H1 (cell line): ENCODE results near the gene CSAD. TPM values are rescaled to one million over a fixed set of nuclear protein-coding genes. Genes with fewer than 3 reads are reported as not detected.

ENCODE experiments used
- CTCF ChIA-PET: fragments of 300-600 bp; sonication (Branson Sonifier 250); formaldehyde crosslinking; loops from one replicate; lab custom pipeline; 2021; ENCODE audit not compliant: partially characterized antibody; lab: Charles Lee
- POLR2A ChIA-PET: fragments of 300-600 bp; sonication (Branson Sonifier 250); formaldehyde crosslinking; loops from one replicate; lab custom pipeline; 2021; ENCODE audit warnings: inconsistent platforms; ENCODE audit not compliant: partially characterized antibody; lab: Charles Lee
- DNase-seq, 2 experiments: peaks; one replicate each; pipeline versions ENCODE4 v3.0.0 to v3.0.0-alpha.2; 2010 to 2022; ENCODE audit warnings: low spot score in 2 of 2, low read depth in 1 of 2, mixed read lengths in 1 of 2
- FAIRE-seq: peaks from 2 replicates; lab custom pipeline; 2011; peaks lifted over from hg19 to GRCh38; lab: Jason Lieb, UNC
- H2AFZ ChIP-seq: 2 replicates; pipeline ENCODE4 v1.8.1; 2012; ENCODE audit warnings: low read length, inconsistent platforms
- H2AK5ac ChIP-seq: 2 replicates; pipeline ENCODE4 v1.6.1; 2013; ENCODE audit warnings: low read depth, low read length
- H2BK120ac ChIP-seq: replicated peaks from 2 replicates; pipeline ENCODE3; 2013; ENCODE audit warnings: low read depth, low read length, inconsistent platforms
- H2BK12ac ChIP-seq: 2 replicates; pipeline ENCODE4 v1.6.1; 2013; ENCODE audit warnings: low read depth, low read length
- H2BK15ac ChIP-seq: 2 replicates; pipeline ENCODE4 v1.6.1; 2013; ENCODE audit warnings: low read length
- H2BK20ac ChIP-seq: 2 replicates; pipeline ENCODE4 v1.6.1; 2013; ENCODE audit warnings: low read length
- H2BK5ac ChIP-seq: 2 replicates; pipeline ENCODE4 v1.6.1; 2013; ENCODE audit warnings: low read depth, low read length
- H3K14ac ChIP-seq: 2 replicates; pipeline ENCODE4 v1.6.1; 2013; ENCODE audit warnings: inconsistent platforms; ENCODE audit not compliant: insufficient read length
- H3K18ac ChIP-seq: 2 replicates; pipeline ENCODE4 v1.6.1; 2013; ENCODE audit warnings: low read length; ENCODE audit errors: extremely low read depth
- H3K23ac ChIP-seq: 2 replicates; pipeline ENCODE4 v1.6.1; 2013; ENCODE audit warnings: inconsistent platforms; ENCODE audit not compliant: insufficient read length
- H3K23me2 ChIP-seq: 2 replicates; pipeline ENCODE4 v1.6.1; 2013; ENCODE audit warnings: low read depth, low read length
- H3K27ac ChIP-seq: 2 replicates; pipeline ENCODE4 v1.6.1; 2011; ENCODE audit warnings: low read depth, low read length, inconsistent platforms
- H3K27me3 ChIP-seq, 4 experiments: replicated peaks in 1 of 4; 1 replicate in 1 of 4; 2 replicates in 3 of 4; pipeline versions ENCODE4 v1.6.1 to v1.8.1; 2011 to 2013; ENCODE audit warnings: low read length in 3 of 4, mild to moderate bottlenecking in 3 of 4, inconsistent platforms in 2 of 4, mixed read lengths in 2 of 4, moderate library complexity in 1 of 4; ENCODE audit not compliant: control insufficient read depth in 3 of 4, insufficient read depth in 3 of 4; ENCODE audit errors: extremely low read depth in 1 of 4
- H3K36me3 ChIP-seq, 4 experiments: 2 replicates each; pipeline versions ENCODE4 v1.6.1 to v1.8.1; 2011 to 2013; ENCODE audit warnings: mild to moderate bottlenecking in 4 of 4, low read length in 3 of 4, moderate library complexity in 2 of 4, control low read depth in 1 of 4, inconsistent platforms in 1 of 4; ENCODE audit not compliant: insufficient read depth in 4 of 4, control insufficient read depth in 2 of 4
- H3K4ac ChIP-seq: replicated peaks from 2 replicates; pipeline ENCODE3; 2013; ENCODE audit warnings: low read length, low read depth, mixed read lengths, inconsistent platforms; ENCODE audit not compliant: insufficient read length
- H3K4me1 ChIP-seq, 4 experiments: replicated peaks in 1 of 4; 1 replicate in 1 of 4; 2 replicates in 3 of 4; pipeline versions ENCODE4 v1.6.1 to v1.8.1; 2011 to 2013; ENCODE audit warnings: low read length in 3 of 4, inconsistent platforms in 2 of 4, mixed read lengths in 1 of 4; ENCODE audit not compliant: insufficient read depth in 4 of 4, control insufficient read depth in 3 of 4
- H3K4me2 ChIP-seq, 2 experiments: 2 replicates each; pipeline versions ENCODE4 v1.6.1 to v1.8.1; 2011 to 2013; ENCODE audit warnings: low read depth in 2 of 2, low read length in 2 of 2, control low read depth in 1 of 2, inconsistent platforms in 1 of 2, mild to moderate bottlenecking in 1 of 2; ENCODE audit not compliant: insufficient read depth in 1 of 2
- H3K4me3 ChIP-seq, 4 experiments: fragments of 200-600, 300-600 bp in 1 of 4; sonication (generic), shearing (Covaris generic), sonication (Bioruptor Twin) in 1 of 4; 2 replicates each; pipeline versions ENCODE4 v1.5.1 to v1.8.1; 2011 to 2016; ENCODE audit warnings: low read length in 4 of 4, low read depth in 3 of 4, control low read depth in 2 of 4, inconsistent platforms in 2 of 4, mild to moderate bottlenecking in 2 of 4, mixed read lengths in 1 of 4, moderate library complexity in 1 of 4; ENCODE audit not compliant: insufficient read depth in 2 of 4; ENCODE audit errors: extremely low read depth in 1 of 4
- H3K56ac ChIP-seq: replicated peaks from 2 replicates; pipeline ENCODE3; 2013; ENCODE audit warnings: low read depth, mild to moderate bottlenecking, mixed read lengths, low read length, inconsistent platforms; ENCODE audit not compliant: insufficient read length
- H3K79me1 ChIP-seq: 2 replicates; pipeline ENCODE4 v1.6.1; 2013; ENCODE audit warnings: low read depth, low read length, control low read depth
- H3K79me2 ChIP-seq, 2 experiments: 2 replicates each; pipeline versions ENCODE4 v1.6.1 to v1.8.1; 2012 to 2013; ENCODE audit warnings: low read length in 2 of 2, mild to moderate bottlenecking in 2 of 2, inconsistent platforms in 1 of 2; ENCODE audit not compliant: insufficient read depth in 2 of 2, control insufficient read depth in 1 of 2
- H3K9ac ChIP-seq, 4 experiments: replicated peaks in 1 of 4; 1 replicate in 1 of 4; 2 replicates in 3 of 4; pipeline versions ENCODE4 v1.6.1 to v1.8.1; 2011 to 2013; ENCODE audit warnings: low read depth in 3 of 4, low read length in 3 of 4, control low read depth in 2 of 4, mild to moderate bottlenecking in 2 of 4, moderate library complexity in 2 of 4, inconsistent platforms in 1 of 4; ENCODE audit errors: extremely low read depth in 1 of 4
- H3K9me3 ChIP-seq, 2 experiments: 2 replicates each; pipeline versions ENCODE4 v1.6.1 to v1.8.1; 2012 to 2013; ENCODE audit warnings: mild to moderate bottlenecking in 2 of 2, moderate library complexity in 2 of 2, control low read depth in 1 of 2, inconsistent platforms in 1 of 2, low read depth in 1 of 2, low read length in 1 of 2, mixed read lengths in 1 of 2; ENCODE audit not compliant: insufficient read depth in 2 of 2
- H4K20me1 ChIP-seq, 2 experiments: replicated peaks in 1 of 2; 2 replicates each; pipeline versions ENCODE3 to v1.8.1; 2011 to 2013; ENCODE audit warnings: inconsistent platforms in 2 of 2, low read length in 2 of 2, mild to moderate bottlenecking in 1 of 2; ENCODE audit not compliant: insufficient read depth in 2 of 2, control insufficient read depth in 1 of 2
- H4K5ac ChIP-seq: 2 replicates; pipeline ENCODE4 v1.6.1; 2013; ENCODE audit warnings: low read length, low read depth, mixed read lengths, inconsistent platforms; ENCODE audit not compliant: insufficient read length
- H4K8ac ChIP-seq: 2 replicates; pipeline ENCODE4 v1.8.0; 2013; ENCODE audit warnings: mild to moderate bottlenecking, moderate library complexity, low read length, inconsistent platforms; ENCODE audit not compliant: insufficient read depth; ENCODE audit errors: extremely low read depth
- H4K91ac ChIP-seq: replicated peaks from 2 replicates; pipeline ENCODE3; 2013; ENCODE audit warnings: low read length, mixed read lengths, inconsistent platforms; ENCODE audit not compliant: insufficient read length
- CBX5 ChIP-seq: fragments of 300-800, 300-1000 bp; sonication (generic); IDR thresholded peaks from 2 replicates; pipeline ENCODE4 v1.7.1; 2016; ENCODE audit warnings: antibody characterized with exemption, low read length, low read depth
- EGR1 ChIP-seq: IDR thresholded peaks from 2 replicates; pipeline ENCODE4 v1.6.1; 2011; ENCODE audit warnings: low read depth, low read length, borderline replicate concordance
- HDAC6 ChIP-seq: IDR thresholded peaks from one replicate; pipeline ENCODE4 v1.7.1; 2012; ENCODE audit warnings: low read depth, mild to moderate bottlenecking, inconsistent platforms, low read length, moderate library complexity
- JUN ChIP-seq: IDR thresholded peaks from 2 replicates; pipeline ENCODE4 v1.6.1; 2011; ENCODE audit warnings: low read depth, mild to moderate bottlenecking, improper control_type of control experiment, low read length
- NANOG ChIP-seq: IDR thresholded peaks from 2 replicates; pipeline ENCODE4 v1.6.1; 2011; ENCODE audit warnings: low read length, low read depth, mild to moderate bottlenecking, inconsistent platforms; ENCODE audit not compliant: insufficient read depth, poor library complexity, severe bottlenecking
- POU5F1 ChIP-seq: IDR thresholded peaks from 2 replicates; pipeline ENCODE4 v1.6.1; 2011; ENCODE audit warnings: low read depth, mild to moderate bottlenecking, low read length, moderate library complexity
- RFX5 ChIP-seq: IDR thresholded peaks from 2 replicates; pipeline ENCODE4 v1.6.1; 2011; ENCODE audit warnings: low read depth, low read length, improper control_type of control experiment, borderline replicate concordance
- SIN3A ChIP-seq, 2 experiments: IDR thresholded peaks in 1 of 2; conservative IDR thresholded peaks in 1 of 2; 2 replicates each; pipeline ENCODE4 v1.6.1; 2011 to 2012; ENCODE audit warnings: low read length in 2 of 2, improper control_type of control experiment in 1 of 2, low read depth in 1 of 2, mild to moderate bottlenecking in 1 of 2
- TAF1 ChIP-seq: IDR thresholded peaks from 2 replicates; pipeline ENCODE4 v1.6.1; 2011; ENCODE audit warnings: mild to moderate bottlenecking, low read depth, low read length
- TEAD4 ChIP-seq: IDR thresholded peaks from 2 replicates; pipeline ENCODE4 v1.6.1; 2012; ENCODE audit warnings: low read depth, low read length, inconsistent platforms, mixed read lengths
- YY1 ChIP-seq: IDR thresholded peaks from 2 replicates; pipeline ENCODE4 v1.6.1; 2011; ENCODE audit warnings: low read depth, mild to moderate bottlenecking, low read length
- ZNF274 ChIP-seq: IDR thresholded peaks from 2 replicates; pipeline ENCODE4 v1.7.0; 2012; ENCODE audit warnings: low read length, borderline replicate concordance; ENCODE audit errors: extremely low read depth
- WGBS, 2 experiments: shearing (Covaris generic) in 1 of 2; methylation state at CpG; one replicate each; pipeline versions ENCODE4 v1.1.6 to v1.1.7; 2013 to 2015; ENCODE audit warnings: low lambda C conversion rate in 2 of 2, mixed read lengths in 2 of 2, inconsistent platforms in 1 of 2, low coverage in 1 of 2, missing lambda C conversion rate in 1 of 2; ENCODE audit not compliant: insufficient replicate concordance in 2 of 2, insufficient coverage in 1 of 2, insufficient read length in 1 of 2; ENCODE audit errors: extremely low coverage in 1 of 2, missing lambda C conversion rate in 1 of 2; 5-methylcytosine and 5-hydroxymethylcytosine counted together
- polyA plus RNA-seq, 7 experiments: library from polyadenylated mRNA; depleted of rRNA in 3 of 7; stranded (reverse) in 5 of 7; unstranded in 2 of 7; fragments of >200 nt in 5 of 7; fragments of 200-250 nt in 2 of 7; gene quantifications; 1 replicate in 5 of 7; 2 replicates in 1 of 7; 4 replicates in 1 of 7; pipeline versions ENCODE4 v1.2.1 to v1.2.3, GENCODE V29; 2011 to 2013; ENCODE audit warnings: missing spikeins in 2 of 7, mixed read lengths in 2 of 7
- total RNA-seq: library from RNA; stranded (reverse); fragmentation: NEBNext Ultra II Directional; extraction: Animal tissue kit (Norgen Biotek cat#: 25700); gene quantifications from 2 replicates; pipeline ENCODE4 v1.2.1, GENCODE V29; 2021
- TF ChIP-seq, protein P1 (sequence below): IDR thresholded peaks from 2 replicates; pipeline ENCODE4 v1.6.1; 2011; ENCODE audit warnings: low read length, improper control_type of control experiment

CSAD gene
- total and polyA plus RNA-seq, 2 of the 8 experiments (the other 6 are each of a cell fraction or from before 2014, with no cell fraction given): 8.8 to 11.3 TPM

DNA sequence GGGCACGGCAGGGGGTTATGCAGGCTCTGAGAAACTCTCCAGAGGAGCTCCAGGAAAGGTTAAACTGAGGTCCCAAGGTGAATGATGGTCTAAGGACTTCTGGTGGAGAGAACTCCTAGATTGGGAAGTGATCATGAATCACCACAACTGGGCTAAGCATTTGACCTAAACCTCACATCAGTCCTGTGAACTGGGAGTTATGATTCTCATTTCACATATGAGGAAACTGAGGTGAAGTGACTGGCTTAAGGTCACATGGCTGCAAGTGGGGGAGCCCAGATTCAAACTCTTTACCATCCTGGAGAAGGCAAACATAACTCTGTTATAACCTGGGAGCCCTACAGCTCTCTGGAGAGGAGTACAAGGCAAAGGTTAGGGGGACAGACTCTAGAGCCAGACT is 47.1 kb upstream of the CSAD start:
- no peak overlapping the region for H3K4me2 ChIP-seq
- 83% methylated on average over 1 of the region's 1 CpG; no CpG with 5 or more reads in 1 of the 2 experiments for WGBS, 2 experiments
- FAIRE-seq: no peak
- no peak for TF ChIP-seq EGR1
- no peak for TF ChIP-seq YY1
- TF ChIP-seq RFX5: no peak
- TF ChIP-seq CBX5: no peak
- TF ChIP-seq SIN3A (conservative IDR thresholded peaks at IDR 0.05 in 1 of 2, IDR thresholded peaks at IDR 0.05 in 1 of 2; ENCODE audit: low read depth in 1 of 2, low read length in 2 of 2): no peak
- no peak for TF ChIP-seq JUN
- TF ChIP-seq NANOG: no peak
- TF ChIP-seq, protein P1, sequence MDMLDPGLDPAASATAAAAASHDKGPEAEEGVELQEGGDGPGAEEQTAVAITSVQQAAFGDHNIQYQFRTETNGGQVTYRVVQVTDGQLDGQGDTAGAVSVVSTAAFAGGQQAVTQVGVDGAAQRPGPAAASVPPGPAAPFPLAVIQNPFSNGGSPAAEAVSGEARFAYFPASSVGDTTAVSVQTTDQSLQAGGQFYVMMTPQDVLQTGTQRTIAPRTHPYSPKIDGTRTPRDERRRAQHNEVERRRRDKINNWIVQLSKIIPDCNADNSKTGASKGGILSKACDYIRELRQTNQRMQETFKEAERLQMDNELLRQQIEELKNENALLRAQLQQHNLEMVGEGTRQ: no peak
- TF ChIP-seq TEAD4: no peak
- TF ChIP-seq TAF1: no peak
- no peak for TF ChIP-seq HDAC6
- no peak for TF ChIP-seq POU5F1
- no peak for TF ChIP-seq ZNF274

More for the DNA sequence above, 47.1 kb upstream of the CSAD start:
- H3K18ac ChIP-seq: no peak overlapping the region; the same call in 1 of the 2 replicates
- no peak overlapping the region for H3K9ac ChIP-seq
- no peak overlapping the region for H2BK12ac ChIP-seq
- peaks cover 14% of the 10 kb centered on the region for H3K23me2 ChIP-seq
- H3K56ac ChIP-seq: no peak overlapping the region
- no peak overlapping the region for H3K23ac ChIP-seq
- H2BK5ac ChIP-seq: no peak overlapping the region
- H3K27me3 ChIP-seq: no peaks in the 10 kb centered on the region
- no peaks in the 10 kb centered on the region for H4K20me1 ChIP-seq
- no peak overlapping the region for H2AK5ac ChIP-seq
- H3K79me2 ChIP-seq: peaks cover 0 to 13% of the 10 kb centered on the region in 2 experiments; a peak in 1 of 4 replicates
- no peak overlapping the region for H2BK15ac ChIP-seq
- no peak overlapping the region for H4K91ac ChIP-seq
- no peak overlapping the region for H4K5ac ChIP-seq
- H3K36me3 ChIP-seq: no peaks in the 10 kb centered on the region; a peak in 1 of 8 replicates
- POLR2A ChIA-PET: interaction anchor here (1.3 to 12.4 kb wide), 2 partner anchors 8 to 24 kb away, joined by 3 to 151 read pairs; a partner anchor contains a TSS
- H3K27ac ChIP-seq: no peak overlapping the region
- H3K9me3 ChIP-seq: no peaks in the 10 kb centered on the region
- H3K79me1 ChIP-seq: no peaks in the 10 kb centered on the region
- no peak overlapping the region for H2BK20ac ChIP-seq
- no peak overlapping the region for H3K14ac ChIP-seq
- no peak overlapping the region for H3K4ac ChIP-seq
- H4K8ac ChIP-seq: no peak overlapping the region
- CTCF ChIA-PET: interaction anchor here (7.3 to 23.5 kb wide), 3 partner anchors 13 to 34 kb away, joined by 44 to 654 read pairs (median 535); partner anchors contain the start of genes ESPL1 and ITGB7
- H2BK120ac ChIP-seq: no peak overlapping the region
- DNase-seq: no peak
- no peak overlapping the region for H2AFZ ChIP-seq
- H3K4me3 ChIP-seq: no peak overlapping the region
- H3K4me1 ChIP-seq: peaks cover 34 to 60% (median 42%) of the 10 kb centered on the region in 4 experiments
